H9 (cell line): ENCODE measurements around the gene LYPD6. TPM values are rescaled to one million over a fixed set of nuclear protein-coding genes. Genes with fewer than 3 reads are reported as not detected.

Source experiments
- DNase-seq: peaks from one replicate; pipeline ENCODE4 v3.0.0-alpha.2; 2017
- H2AFZ ChIP-seq: one replicate; pipeline ENCODE4 v1.6.1; 2013; ENCODE audit warnings: mild to moderate bottlenecking, low read length, control low read depth, moderate library complexity
- H2AK5ac ChIP-seq: 2 replicates; pipeline ENCODE4 v1.6.1; 2013; ENCODE audit warnings: low read length, control low read depth, mixed read lengths; ENCODE audit not compliant: insufficient read length
- H2BK120ac ChIP-seq: one replicate; pipeline ENCODE4 v1.6.1; 2013; ENCODE audit warnings: low read depth, mild to moderate bottlenecking, low read length, control low read depth, inconsistent platforms; ENCODE audit not compliant: poor library complexity, severe bottlenecking
- H2BK12ac ChIP-seq: 2 replicates; pipeline ENCODE4 v1.6.1; 2013; ENCODE audit warnings: low read length, control low read depth, mixed read lengths, low read depth; ENCODE audit not compliant: insufficient read length
- H2BK15ac ChIP-seq: 2 replicates; pipeline ENCODE4 v1.6.1; 2013; ENCODE audit warnings: low read depth, low read length, control low read depth
- H2BK20ac ChIP-seq: one replicate; pipeline ENCODE4 v1.6.1; 2013; ENCODE audit warnings: low read depth, mild to moderate bottlenecking, low read length, control low read depth, inconsistent platforms; ENCODE audit not compliant: poor library complexity, severe bottlenecking
- H2BK5ac ChIP-seq: 2 replicates; pipeline ENCODE4 v1.6.1; 2013; ENCODE audit warnings: low read length, control low read depth, mixed read lengths; ENCODE audit not compliant: insufficient read length
- H3K14ac ChIP-seq: 2 replicates; pipeline ENCODE4 v1.6.1; 2013; ENCODE audit warnings: low read length, control low read depth; ENCODE audit not compliant: insufficient read depth
- H3K18ac ChIP-seq: 2 replicates; pipeline ENCODE4 v1.6.1; 2013; ENCODE audit warnings: low read depth, mild to moderate bottlenecking, mixed read lengths, low read length, control low read depth; ENCODE audit not compliant: insufficient read length
- H3K23ac ChIP-seq: 2 replicates; pipeline ENCODE4 v1.6.1; 2013; ENCODE audit warnings: low read length, control low read depth, mixed read lengths, low read depth; ENCODE audit not compliant: insufficient read length
- H3K23me2 ChIP-seq: 2 replicates; pipeline ENCODE4 v1.6.1; 2013; ENCODE audit warnings: low read depth, mild to moderate bottlenecking, mixed read lengths, low read length, control low read depth; ENCODE audit not compliant: insufficient read length, poor library complexity, severe bottlenecking
- H3K27ac ChIP-seq: 2 replicates; pipeline ENCODE4 v1.5.1; 2013; ENCODE audit warnings: low read length, control low read depth, mixed read lengths, low read depth; ENCODE audit not compliant: insufficient read length
- H3K27me3 ChIP-seq: 2 replicates; pipeline ENCODE4 v1.6.1; 2013; ENCODE audit warnings: low read length, control low read depth, inconsistent platforms; ENCODE audit not compliant: insufficient read depth
- H3K4ac ChIP-seq: 2 replicates; pipeline ENCODE4 v1.6.1; 2013; ENCODE audit warnings: low read depth, mild to moderate bottlenecking, control low read depth, inconsistent platforms, low read length, moderate library complexity
- H3K4me1 ChIP-seq: 2 replicates; pipeline ENCODE4 v1.6.1; 2013; ENCODE audit warnings: low read length, control low read depth, inconsistent platforms; ENCODE audit not compliant: insufficient read depth
- H3K4me2 ChIP-seq: 2 replicates; pipeline ENCODE4 v1.6.1; 2013; ENCODE audit warnings: low read length, control low read depth, mixed read lengths; ENCODE audit not compliant: insufficient read length, insufficient read depth
- H3K56ac ChIP-seq: 2 replicates; pipeline ENCODE4 v1.6.1; 2013; ENCODE audit warnings: low read depth, mild to moderate bottlenecking, mixed read lengths, low read length, control low read depth; ENCODE audit not compliant: insufficient read length
- H3K79me1 ChIP-seq: 2 replicates; pipeline ENCODE4 v1.6.1; 2013; ENCODE audit warnings: low read depth, mild to moderate bottlenecking, moderate library complexity, low read length, control low read depth, inconsistent platforms; ENCODE audit not compliant: insufficient read depth, poor library complexity, severe bottlenecking
- H3K79me2 ChIP-seq: 2 replicates; pipeline ENCODE4 v1.6.1; 2013; ENCODE audit warnings: low read length, control low read depth, inconsistent platforms; ENCODE audit not compliant: insufficient read depth
- H3K9ac ChIP-seq: 2 replicates; pipeline ENCODE4 v1.6.1; 2013; ENCODE audit warnings: low read length, control low read depth, mixed read lengths; ENCODE audit not compliant: insufficient read length; ENCODE audit errors: extremely low read depth
- H3K9me3 ChIP-seq: one replicate; pipeline ENCODE4 v1.6.1; 2013; ENCODE audit warnings: low read depth, low read length, inconsistent platforms; ENCODE audit not compliant: control insufficient read depth
- H3T11ph ChIP-seq: one replicate; pipeline ENCODE4 v1.6.1; 2013; ENCODE audit warnings: mild to moderate bottlenecking, low read length, control low read depth, inconsistent platforms
- H4K20me1 ChIP-seq: one replicate; pipeline ENCODE4 v1.6.1; 2013; ENCODE audit not compliant: control insufficient read depth, insufficient read length, insufficient read depth
- H4K5ac ChIP-seq: 2 replicates; pipeline ENCODE4 v1.6.1; 2013; ENCODE audit warnings: low read depth, mild to moderate bottlenecking, mixed read lengths, low read length, control low read depth; ENCODE audit not compliant: insufficient read length
- H4K8ac ChIP-seq: replicated peaks from 2 replicates; pipeline ENCODE4 v1.6.1; 2013; ENCODE audit warnings: low read length, control low read depth, mixed read lengths, low read depth; ENCODE audit not compliant: insufficient read length
- H4K91ac ChIP-seq: 2 replicates; pipeline ENCODE4 v1.6.1; 2013; ENCODE audit warnings: low read depth, mild to moderate bottlenecking, moderate library complexity, mixed read lengths, low read length, control low read depth; ENCODE audit not compliant: insufficient read length
- H3K27ac Mint-ChIP-seq, 3 experiments: 2 replicates in 2 of 3; 3 replicates in 1 of 3; pipeline ENCODE4 v1.8.0; 2020 to 2021; ENCODE audit warnings: mixed read lengths in 3 of 3, mild to moderate bottlenecking in 1 of 3, moderate library complexity in 1 of 3
- H3K27me3 Mint-ChIP-seq: 2 replicates; pipeline ENCODE4 v1.8.0; 2021; ENCODE audit warnings: low read depth, mild to moderate bottlenecking, moderate library complexity, mixed read lengths
- H3K36me3 Mint-ChIP-seq, 3 experiments: 2 replicates in 2 of 3; 3 replicates in 1 of 3; pipeline ENCODE4 v1.8.0; 2020 to 2021; ENCODE audit warnings: low read depth in 3 of 3, mixed read lengths in 3 of 3; ENCODE audit not compliant: insufficient read depth in 1 of 3
- H3K4me1 Mint-ChIP-seq, 2 experiments: 2 replicates each; pipeline ENCODE4 v1.8.0; 2020; ENCODE audit warnings: mixed read lengths in 2 of 2
- H3K4me3 Mint-ChIP-seq, 2 experiments: 2 replicates in 1 of 2; 3 replicates in 1 of 2; pipeline ENCODE4 v1.8.0; 2020 to 2021; ENCODE audit warnings: mild to moderate bottlenecking in 2 of 2, mixed read lengths in 2 of 2, moderate library complexity in 1 of 2
- H3K9me3 Mint-ChIP-seq, 2 experiments: 2 replicates in 1 of 2; 3 replicates in 1 of 2; pipeline ENCODE4 v1.8.0; 2020; ENCODE audit warnings: mild to moderate bottlenecking in 2 of 2, mixed read lengths in 2 of 2, moderate library complexity in 1 of 2
- CTCF ChIP-seq: fragments of 200-600 bp; sonication (generic); conservative IDR thresholded peaks from 3 replicates; pipeline ENCODE4 v1.8.0; 2021; ENCODE audit warnings: antibody characterized with exemption, mild to moderate bottlenecking
- WGBS: extraction: QIAGEN DNeasy Blood & Tissue Kit; methylation state at CpG from one replicate; pipeline ENCODE4 v1.1.7; 2013; ENCODE audit warnings: missing lambda C conversion rate, low lambda C conversion rate, mixed read lengths; ENCODE audit not compliant: insufficient read length; ENCODE audit errors: extremely low coverage; 5-methylcytosine and 5-hydroxymethylcytosine counted together
- total RNA-seq: library from RNA; stranded (reverse); gene quantifications from 2 replicates; pipeline ENCODE4 v1.2.1, GENCODE V29; 2021

Gene LYPD6
- total RNA-seq, 1 experiment from 2014 or later = 3.0 TPM

- H3K27ac ChIP-seq = no peak overlapping the region
- no peak overlapping the region for H3T11ph ChIP-seq
- H4K8ac ChIP-seq = no peak overlapping the region
- H2AFZ ChIP-seq = no peak overlapping the region
- no peaks in the 10 kb centered on the region for H3K79me1 ChIP-seq
- H3K23ac ChIP-seq = no peak overlapping the region
- TF ChIP-seq CTCF = no peak
- H3K9me3 ChIP-seq = no peaks in the 10 kb centered on the region
- no peak for DNase-seq
- Mint-ChIP-seq H3K36me3 (peaks cover 0 to 2% (median 0%) of the 10 kb centered on the region in 3 experiments; a peak in 3 of 7 replicates), H3K4me3 (no peak overlapping the region), H3K4me1 (peaks cover 21 to 24% of the 10 kb centered on the region in 2 experiments), H3K27me3 (peaks cover 18% of the 10 kb centered on the region), H3K9me3 (no peaks in the 10 kb centered on the region), H3K27ac (no peak overlapping the region)
- no peak overlapping the region for H2BK20ac ChIP-seq
- H3K4me1 ChIP-seq = no peaks in the 10 kb centered on the region
- no peak overlapping the region for H2BK15ac ChIP-seq
- H3K4me2 ChIP-seq = no peak overlapping the region
- no peak overlapping the region for H2BK5ac ChIP-seq
- WGBS = no CpG with 5 or more reads among the region's 5 CpGs
- peaks cover 13% of the 10 kb centered on the region for H3K27me3 ChIP-seq
- no peak overlapping the region for H3K9ac ChIP-seq
- no peak overlapping the region for H2BK120ac ChIP-seq
- no peaks in the 10 kb centered on the region for H3K79me2 ChIP-seq
- H3K14ac ChIP-seq = no peak overlapping the region
- H3K18ac ChIP-seq = no peak overlapping the region
- H2BK12ac ChIP-seq = no peak overlapping the region
- H2AK5ac ChIP-seq = no peak overlapping the region
- peaks cover 3% of the 10 kb centered on the region for H3K23me2 ChIP-seq
- H4K5ac ChIP-seq = no peak overlapping the region
- H4K20me1 ChIP-seq = no peaks in the 10 kb centered on the region
- no peak overlapping the region for H3K4ac ChIP-seq
- H4K91ac ChIP-seq = no peak overlapping the region
- no peak overlapping the region for H3K56ac ChIP-seq
Observed at GRCh38 chr2:149449017-149449416, 118.6 kb downstream of the LYPD6 start.
